ENCODE data around the gene PCDH9.
"Not testable (repeated sequence)": the region's sequence is repeated elsewhere in the genome, so short reads cannot be mapped to it uniquely, and the experiment has no call there.

The PCDH9 gene

GRCh38 chr13:67099494-67099893 is 130.6 kb downstream of the PCDH9 start:
- no peak overlapping the region for H3K4me3 ChIP-seq (ENCODE audit: low read length)
- WGBS (ENCODE audit: extremely low coverage, insufficient coverage, low lambda C conversion rate) = no CpG with 5 or more reads among the region's 7 CpGs
- no peak overlapping the region for H2BK5ac ChIP-seq (ENCODE audit: low read length)

GRCh38 chr13:67097892-67098452 is 132.2 kb downstream of the PCDH9 start:
- no peaks in the 10 kb centered on the region for H3K4me1 ChIP-seq (ENCODE audit: control insufficient read depth, low read depth, low read length)
- no peak overlapping the region for H3K56ac ChIP-seq (ENCODE audit: low read length)
- H2AK5ac ChIP-seq (ENCODE audit: low read length) = no peak overlapping the region
- H2BK15ac ChIP-seq (replicated peaks; ENCODE audit: low read depth) = no peak overlapping the region
- no peak for DNase-seq
- WGBS (ENCODE audit: extremely low coverage, insufficient coverage, low lambda C conversion rate) = no CpG with 5 or more reads among the region's 3 CpGs
- H3K23ac ChIP-seq (ENCODE audit: low read length) = no peak overlapping the region
- no peak overlapping the region for H3K18ac ChIP-seq (ENCODE audit: low read length)
- no peak overlapping the region for H4K5ac ChIP-seq (ENCODE audit: low read length)
- H3K4me3 ChIP-seq (ENCODE audit: low read length) = no peak overlapping the region
- H2BK5ac ChIP-seq (ENCODE audit: low read length) = no peak overlapping the region
- H3K27ac ChIP-seq (ENCODE audit: low read depth, low read length) = no peak overlapping the region
- no peaks in the 10 kb centered on the region for H3K36me3 ChIP-seq (ENCODE audit: control insufficient read depth, insufficient read depth, low read length)
- H3K27me3 ChIP-seq (ENCODE audit: insufficient read depth, low read length, poor library complexity) = no peaks in the 10 kb centered on the region
- no peaks in the 10 kb centered on the region for H3K79me1 ChIP-seq (ENCODE audit: low read length)
- no peak overlapping the region for H2BK120ac ChIP-seq (ENCODE audit: low read depth, low read length)
- H3K9ac ChIP-seq (ENCODE audit: low read length) = no peak overlapping the region
- H3K79me2 ChIP-seq (ENCODE audit: control insufficient read depth, insufficient read depth, low read length) = no peaks in the 10 kb centered on the region
- no peak overlapping the region for H3K4ac ChIP-seq (ENCODE audit: low read depth, low read length)
- H3K4me2 ChIP-seq (ENCODE audit: low read length) = no peak overlapping the region
- H4K8ac ChIP-seq (ENCODE audit: low read depth, low read length) = no peak overlapping the region

More at GRCh38 chr13:67099494-67099893, 130.6 kb downstream of the PCDH9 start:
- Histone ChIP-seq H3K79me2 (ENCODE audit: control insufficient read depth, insufficient read depth, low read length) (no peaks in the 10 kb centered on the region), H3K27me3 (ENCODE audit: insufficient read depth, low read length, poor library complexity) (no peaks in the 10 kb centered on the region), H4K5ac (ENCODE audit: low read length) (no peak overlapping the region), H3K23ac (ENCODE audit: low read length) (no peak overlapping the region), H3K9ac (ENCODE audit: low read length) (no peak overlapping the region), H3K56ac (ENCODE audit: low read length) (no peak overlapping the region), H3K27ac (ENCODE audit: low read depth, low read length) (no peak overlapping the region), H3K4me2 (ENCODE audit: low read length) (no peak overlapping the region), H3K18ac (ENCODE audit: low read length) (peak overlapping the region; percentile 51), H2BK15ac (replicated peaks; ENCODE audit: low read depth) (no peak overlapping the region), H3K79me1 (ENCODE audit: low read length) (no peaks in the 10 kb centered on the region), H3K4me1 (ENCODE audit: control insufficient read depth, low read depth, low read length) (no peaks in the 10 kb centered on the region), H2BK120ac (ENCODE audit: low read depth, low read length) (no peak overlapping the region), H3K36me3 (ENCODE audit: control insufficient read depth, insufficient read depth, low read length) (no peaks in the 10 kb centered on the region), H2AK5ac (ENCODE audit: low read length) (no peak overlapping the region), H3K4ac (ENCODE audit: low read depth, low read length) (no peak overlapping the region), H4K8ac (ENCODE audit: low read depth, low read length) (no peak overlapping the region)
- peak; percentile 69 for DNase-seq

GRCh38 chr13:67096893-67097292 is 133.2 kb downstream of the PCDH9 start:
- not testable (repeated sequence) for H3K4me2 ChIP-seq (ENCODE audit: low read length); H4K5ac ChIP-seq (ENCODE audit: low read length)

GRCh38 chr13:67096418-67096817 is 133.7 kb downstream of the PCDH9 start:
- no peak overlapping the region for H3K27ac ChIP-seq (ENCODE audit: low read depth, low read length)
- no peak overlapping the region for H3K9ac ChIP-seq (ENCODE audit: low read length)
- H3K18ac ChIP-seq (ENCODE audit: low read length) = no peak overlapping the region
- no peak for DNase-seq
- H3K4me3 ChIP-seq (ENCODE audit: low read length) = no peak overlapping the region
- no peak overlapping the region for H2BK15ac ChIP-seq (replicated peaks; ENCODE audit: low read depth)
- no peak overlapping the region for H3K4me2 ChIP-seq (ENCODE audit: low read length)
- H2AK5ac ChIP-seq (ENCODE audit: low read length) = no peak overlapping the region
- WGBS (ENCODE audit: extremely low coverage, insufficient coverage, low lambda C conversion rate) = no CpG with 5 or more reads among the region's 2 CpGs
- H3K27me3 ChIP-seq (ENCODE audit: insufficient read depth, low read length, poor library complexity) = no peaks in the 10 kb centered on the region
- no peak overlapping the region for H3K4ac ChIP-seq (ENCODE audit: low read depth, low read length)
- no peak overlapping the region for H3K23ac ChIP-seq (ENCODE audit: low read length)
- no peaks in the 10 kb centered on the region for H3K79me1 ChIP-seq (ENCODE audit: low read length)
- H2BK120ac ChIP-seq (ENCODE audit: low read depth, low read length) = no peak overlapping the region
- no peak overlapping the region for H3K56ac ChIP-seq (ENCODE audit: low read length)
- H2BK5ac ChIP-seq (ENCODE audit: low read length) = no peak overlapping the region
- no peaks in the 10 kb centered on the region for H3K36me3 ChIP-seq (ENCODE audit: control insufficient read depth, insufficient read depth, low read length)
- no peaks in the 10 kb centered on the region for H3K4me1 ChIP-seq (ENCODE audit: control insufficient read depth, low read depth, low read length)
- H3K79me2 ChIP-seq (ENCODE audit: control insufficient read depth, insufficient read depth, low read length) = no peaks in the 10 kb centered on the region
- H4K8ac ChIP-seq (ENCODE audit: low read depth, low read length) = no peak overlapping the region
- no peak overlapping the region for H4K5ac ChIP-seq (ENCODE audit: low read length)

More at GRCh38 chr13:67096893-67097292, 133.2 kb downstream of the PCDH9 start:
- H3K36me3 ChIP-seq (ENCODE audit: control insufficient read depth, insufficient read depth, low read length); H3K4me3 ChIP-seq (ENCODE audit: low read length); H3K79me1 ChIP-seq (ENCODE audit: low read length); H3K23ac ChIP-seq (ENCODE audit: low read length); H3K4me1 ChIP-seq (ENCODE audit: control insufficient read depth, low read depth, low read length); H2BK15ac ChIP-seq (replicated peaks; ENCODE audit: low read depth); H3K4ac ChIP-seq (ENCODE audit: low read depth, low read length); H2BK120ac ChIP-seq (ENCODE audit: low read depth, low read length); DNase-seq; H3K79me2 ChIP-seq (ENCODE audit: control insufficient read depth, insufficient read depth, low read length); H4K8ac ChIP-seq (ENCODE audit: low read depth, low read length); H3K9ac ChIP-seq (ENCODE audit: low read length); H2AK5ac ChIP-seq (ENCODE audit: low read length); H3K27me3 ChIP-seq (ENCODE audit: insufficient read depth, low read length, poor library complexity); H2BK5ac ChIP-seq (ENCODE audit: low read length); H3K56ac ChIP-seq (ENCODE audit: low read length); H3K27ac ChIP-seq (ENCODE audit: low read depth, low read length): not testable (repeated sequence)
- H3K18ac ChIP-seq (ENCODE audit: low read length) = peak overlapping the region; percentile 28
- no CpG with 5 or more reads among the region's 5 CpGs for WGBS (ENCODE audit: extremely low coverage, insufficient coverage, low lambda C conversion rate)

GRCh38 chr13:67095621-67096020 is 134.5 kb downstream of the PCDH9 start:
- no peak overlapping the region for H3K56ac ChIP-seq (ENCODE audit: low read length)
- H3K79me1 ChIP-seq (ENCODE audit: low read length) = no peaks in the 10 kb centered on the region
- H2BK120ac ChIP-seq (ENCODE audit: low read depth, low read length) = no peak overlapping the region
- H2BK15ac ChIP-seq (replicated peaks; ENCODE audit: low read depth) = no peak overlapping the region
- no peak overlapping the region for H3K23ac ChIP-seq (ENCODE audit: low read length)
- H3K18ac ChIP-seq (ENCODE audit: low read length) = no peak overlapping the region
- no peaks in the 10 kb centered on the region for H3K36me3 ChIP-seq (ENCODE audit: control insufficient read depth, insufficient read depth, low read length)
- H3K27me3 ChIP-seq (ENCODE audit: insufficient read depth, low read length, poor library complexity) = no peaks in the 10 kb centered on the region
- H3K4me1 ChIP-seq (ENCODE audit: control insufficient read depth, low read depth, low read length) = no peaks in the 10 kb centered on the region
- no peak overlapping the region for H3K4me3 ChIP-seq (ENCODE audit: low read length)
- H3K79me2 ChIP-seq (ENCODE audit: control insufficient read depth, insufficient read depth, low read length) = no peaks in the 10 kb centered on the region
- no peak overlapping the region for H2AK5ac ChIP-seq (ENCODE audit: low read length)
- H3K4me2 ChIP-seq (ENCODE audit: low read length) = no peak overlapping the region
- no peak for DNase-seq
- no peak overlapping the region for H4K5ac ChIP-seq (ENCODE audit: low read length)
- H2BK5ac ChIP-seq (ENCODE audit: low read length) = no peak overlapping the region
- no peak overlapping the region for H3K4ac ChIP-seq (ENCODE audit: low read depth, low read length)
- H3K27ac ChIP-seq (ENCODE audit: low read depth, low read length) = no peak overlapping the region
- no peak overlapping the region for H4K8ac ChIP-seq (ENCODE audit: low read depth, low read length)
- H3K9ac ChIP-seq (ENCODE audit: low read length) = no peak overlapping the region
- no CpG with 5 or more reads among the region's 1 CpG for WGBS (ENCODE audit: extremely low coverage, insufficient coverage, low lambda C conversion rate)

- no CpG with 5 or more reads among the region's 3 CpGs for WGBS (ENCODE audit: extremely low coverage, insufficient coverage, low lambda C conversion rate)
- H3K9ac ChIP-seq (ENCODE audit: low read length) = no peak overlapping the region
- H3K79me2 ChIP-seq (ENCODE audit: control insufficient read depth, insufficient read depth, low read length) = no peaks in the 10 kb centered on the region
- no peak overlapping the region for H2BK15ac ChIP-seq (replicated peaks; ENCODE audit: low read depth)
- no peak overlapping the region for H3K27ac ChIP-seq (ENCODE audit: low read depth, low read length)
- no peak overlapping the region for H4K5ac ChIP-seq (ENCODE audit: low read length)
- H3K79me1 ChIP-seq (ENCODE audit: low read length) = no peaks in the 10 kb centered on the region
- H3K18ac ChIP-seq (ENCODE audit: low read length) = no peak overlapping the region
- no peak overlapping the region for H3K23ac ChIP-seq (ENCODE audit: low read length)
- no peak overlapping the region for H2AK5ac ChIP-seq (ENCODE audit: low read length)
- H3K4me1 ChIP-seq (ENCODE audit: control insufficient read depth, low read depth, low read length) = no peaks in the 10 kb centered on the region
- no peaks in the 10 kb centered on the region for H3K36me3 ChIP-seq (ENCODE audit: control insufficient read depth, insufficient read depth, low read length)
- H3K4me2 ChIP-seq (ENCODE audit: low read length) = no peak overlapping the region
- no peak overlapping the region for H3K56ac ChIP-seq (ENCODE audit: low read length)
- H3K4ac ChIP-seq (ENCODE audit: low read depth, low read length) = no peak overlapping the region
- H2BK5ac ChIP-seq (ENCODE audit: low read length) = no peak overlapping the region
- no peak for DNase-seq
- no peak overlapping the region for H2BK120ac ChIP-seq (ENCODE audit: low read depth, low read length)
- H4K8ac ChIP-seq (ENCODE audit: low read depth, low read length) = no peak overlapping the region
- no peaks in the 10 kb centered on the region for H3K27me3 ChIP-seq (ENCODE audit: insufficient read depth, low read length, poor library complexity)
- no peak overlapping the region for H3K4me3 ChIP-seq (ENCODE audit: low read length)
These were observed 135.2 kb downstream of the PCDH9 start for GRCh38 chr13:67094952-67095351.
